ENCODE results near the gene CWF19L2. TPM values are rescaled to one million over a fixed set of nuclear protein-coding genes. Genes with fewer than 3 reads are reported as not detected.
A peak's percentile ranks its signal among the peaks of the same experiment; 100 is the strongest.

Gene CWF19L2
- 21.8 TPM for polyA plus RNA-seq (2013, experiment 1 of 2)
- 22.0 TPM for polyA plus RNA-seq (2013, experiment 2 of 2)

DNA sequence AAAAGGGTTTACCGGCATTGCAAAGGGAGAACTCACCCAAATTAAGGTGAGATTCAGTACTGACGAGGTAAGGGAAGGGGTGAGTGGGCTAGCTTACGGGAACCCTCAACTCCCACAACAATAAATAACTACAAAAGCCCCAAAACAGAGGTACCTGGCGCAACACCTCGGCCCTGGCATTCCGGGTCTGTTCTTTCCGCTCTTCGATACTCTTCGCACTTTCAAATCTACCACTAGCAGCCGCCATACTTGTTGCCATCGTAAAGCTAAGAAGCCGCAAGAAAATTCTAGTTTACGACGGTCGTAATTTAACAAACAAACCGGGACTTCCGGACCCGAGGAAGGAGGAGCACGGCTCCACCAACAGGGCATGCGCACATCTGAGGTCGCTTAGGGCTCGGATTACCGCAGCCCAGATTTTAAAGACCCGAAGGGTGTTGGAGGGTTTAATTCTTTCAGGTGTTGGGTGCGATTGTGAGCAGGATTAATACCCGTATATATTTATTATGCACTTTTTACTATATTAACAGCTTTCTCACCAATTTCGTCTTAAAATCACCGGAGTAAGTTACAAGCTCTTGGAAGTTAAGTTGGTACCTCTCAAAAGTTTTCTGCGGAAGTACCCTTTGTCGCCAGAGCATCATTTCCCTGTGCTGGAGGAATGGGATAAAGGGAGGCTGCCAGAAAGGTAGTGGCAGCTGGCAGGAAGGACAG lies at the start of gene CWF19L2:
Gene CWF19L2 (minus strand): TSS at position 268 of the 714 bp plus-strand sequence. CDS start 9 bp downstream, at position 259.
- Histone ChIP-seq H2BK120ac (ENCODE audit: low read depth, low read length) (no peak within 1 kb of the TSS), H3K9ac (ENCODE audit: low read depth, low read length, poor library complexity) (no peak within 1 kb of the TSS), H3K36me3 (replicated peaks in 1 of 2; ENCODE audit: control insufficient read depth in 2 of 2, insufficient read depth in 2 of 2, low read length in 2 of 2) (peaks cover 9 to 28% of the 10 kb centered on the region in 2 donors), H3K14ac (ENCODE audit: low read length) (no peak within 1 kb of the TSS), H4K8ac (ENCODE audit: low read depth, low read length) (no peak within 1 kb of the TSS), H3K4me1 (ENCODE audit: control insufficient read depth in 2 of 2, insufficient read depth in 1 of 2, low read depth in 1 of 2, low read length in 2 of 2) (peaks cover 0 to 5% of the 10 kb centered on the region in 2 donors), H4K91ac (ENCODE audit: low read depth, low read length, poor library complexity) (no peak within 1 kb of the TSS), H3K27me3 (ENCODE audit: control insufficient read depth in 3 of 3, insufficient read depth in 3 of 3, low read depth in 1 of 3, low read length in 3 of 3) (no peaks in the 10 kb centered on the region), H3K79me1 (ENCODE audit: low read depth, low read length) (no peaks in the 10 kb centered on the region), H3K4me2 (ENCODE audit: insufficient read depth, low read length, poor library complexity, severe bottlenecking) (peak within 1 kb of the TSS; percentile 60), H3K27ac (replicated peaks; ENCODE audit: low read length) (no peak within 1 kb of the TSS), H3K4ac (ENCODE audit: low read length) (no peak within 1 kb of the TSS), H2BK12ac (ENCODE audit: low read length) (no peak within 1 kb of the TSS), H2BK15ac (ENCODE audit: low read length) (no peak within 1 kb of the TSS), H2BK5ac (ENCODE audit: low read length) (no peak within 1 kb of the TSS), H3K23ac (ENCODE audit: low read depth, low read length, poor library complexity) (no peak within 1 kb of the TSS), H3K9me3 (replicated peaks in 1 of 2; ENCODE audit: control insufficient read depth in 2 of 2, insufficient read depth in 1 of 2, low read depth in 1 of 2, low read length in 2 of 2) (no peaks in the 10 kb centered on the region), H3K4me3 (ENCODE audit: low read length in 2 of 2) (peak within 1 kb of the TSS; percentile 70 to 83), H2AFZ (ENCODE audit: low read length) (peak within 1 kb of the TSS; percentile 87), H2AK5ac (ENCODE audit: low read depth, low read length) (no peak within 1 kb of the TSS), H3K18ac (ENCODE audit: low read length) (no peak within 1 kb of the TSS)
- peak; percentile 88 for DNase-seq (ENCODE audit: low spot score)
- WGBS, 2 donors (ENCODE audit: extremely low coverage in 2 of 2, insufficient read length in 2 of 2, insufficient replicate concordance in 1 of 2): no CpG with 5 or more reads among the region's 30 CpGs

DNA sequence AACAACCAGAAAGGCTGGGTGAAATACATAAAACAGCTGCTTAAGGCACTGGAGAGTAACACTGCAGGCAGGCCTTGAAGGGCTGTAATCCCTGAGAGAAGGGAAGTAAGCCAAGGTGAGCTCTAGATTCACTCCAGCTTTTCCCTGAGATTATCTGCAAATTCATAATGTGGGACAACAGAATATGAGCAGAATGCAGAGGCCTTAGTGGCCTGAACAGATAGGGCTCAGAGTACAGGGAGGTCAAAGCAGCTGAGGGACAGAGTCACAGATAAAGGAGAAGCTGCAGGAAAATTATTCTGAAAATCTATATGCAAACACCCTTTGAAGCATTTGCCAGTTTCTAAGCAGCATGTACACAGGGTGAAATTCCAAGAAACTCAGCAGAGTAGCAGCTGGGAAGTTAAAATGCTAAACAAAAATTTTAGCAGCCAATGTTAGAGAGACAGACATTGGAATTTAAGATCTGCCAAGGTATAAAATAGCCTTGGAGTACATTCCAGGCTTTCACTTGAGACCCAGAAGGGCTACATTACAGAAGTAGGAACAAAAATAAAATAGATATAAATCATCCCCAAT lies 48.1 kb upstream of the CWF19L2 start:
- H3K18ac ChIP-seq (ENCODE audit: low read length): no peak overlapping the region
- no peak overlapping the region for H2BK5ac ChIP-seq (ENCODE audit: low read length)
- H3K27ac ChIP-seq (replicated peaks; ENCODE audit: low read length): no peak overlapping the region
- no peak overlapping the region for H3K14ac ChIP-seq (ENCODE audit: low read length)
- H2AK5ac ChIP-seq (ENCODE audit: low read depth, low read length): no peak overlapping the region
- no peak overlapping the region for H3K4me2 ChIP-seq (ENCODE audit: insufficient read depth, low read length, poor library complexity, severe bottlenecking)
- no peak overlapping the region for H4K91ac ChIP-seq (ENCODE audit: low read depth, low read length, poor library complexity)
- H3K9ac ChIP-seq (ENCODE audit: low read depth, low read length, poor library complexity): no peak overlapping the region
- H2AFZ ChIP-seq (ENCODE audit: low read length): no peak overlapping the region
- H2BK120ac ChIP-seq (ENCODE audit: low read depth, low read length): no peak overlapping the region
- no peak overlapping the region for H2BK15ac ChIP-seq (ENCODE audit: low read length)
- no peaks in the 10 kb centered on the region for H3K79me1 ChIP-seq (ENCODE audit: low read depth, low read length)
- peaks cover 0 to 5% of the 10 kb centered on the region in 2 donors for H3K4me1 ChIP-seq (ENCODE audit: control insufficient read depth in 2 of 2, insufficient read depth in 1 of 2, low read depth in 1 of 2, low read length in 2 of 2)
- no peak overlapping the region for H3K23ac ChIP-seq (ENCODE audit: low read depth, low read length, poor library complexity)
- H4K8ac ChIP-seq (ENCODE audit: low read depth, low read length): no peak overlapping the region
- H2BK12ac ChIP-seq (ENCODE audit: low read length): no peak overlapping the region
- H3K4ac ChIP-seq (ENCODE audit: low read length): no peak overlapping the region
- DNase-seq (ENCODE audit: low spot score): no peak
- no peaks in the 10 kb centered on the region for H3K27me3 ChIP-seq (ENCODE audit: control insufficient read depth in 3 of 3, insufficient read depth in 3 of 3, low read depth in 1 of 3, low read length in 3 of 3)
- H3K4me3 ChIP-seq (ENCODE audit: low read length in 2 of 2): no peak overlapping the region
- H3K36me3 ChIP-seq (replicated peaks in 1 of 2; ENCODE audit: control insufficient read depth in 2 of 2, insufficient read depth in 2 of 2, low read length in 2 of 2): peaks cover 10 to 35% of the 10 kb centered on the region in 2 donors
- peaks cover 5 to 15% of the 10 kb centered on the region in 2 donors for H3K9me3 ChIP-seq (replicated peaks in 1 of 2; ENCODE audit: control insufficient read depth in 2 of 2, insufficient read depth in 1 of 2, low read depth in 1 of 2, low read length in 2 of 2)

DNA sequence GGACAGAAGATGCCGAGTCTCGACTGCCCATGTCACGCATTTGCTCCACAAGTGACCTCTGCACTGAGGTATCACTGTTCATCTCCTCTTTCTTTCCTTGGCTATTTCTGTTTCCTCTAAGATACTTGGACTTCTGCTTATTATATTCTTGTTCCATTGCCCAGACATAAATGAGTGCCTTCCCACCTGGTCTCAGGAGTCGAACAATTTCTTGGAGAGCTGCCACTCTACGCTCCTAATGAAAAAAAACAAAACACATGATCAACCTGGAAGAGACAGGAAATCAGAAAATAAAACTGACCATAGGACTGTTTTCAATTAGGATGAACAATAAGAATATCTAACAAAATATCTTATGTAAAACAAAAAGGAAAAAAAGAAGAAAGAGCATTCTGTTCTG lies 47.4 kb upstream of the CWF19L2 start:
- Histone ChIP-seq H3K27ac (replicated peaks; ENCODE audit: low read length) (no peak overlapping the region), H3K4ac (ENCODE audit: low read length) (no peak overlapping the region), H3K4me3 (ENCODE audit: low read length in 2 of 2) (no peak overlapping the region), H3K18ac (ENCODE audit: low read length) (no peak overlapping the region), H3K9me3 (replicated peaks in 1 of 2; ENCODE audit: control insufficient read depth in 2 of 2, insufficient read depth in 1 of 2, low read depth in 1 of 2, low read length in 2 of 2) (peaks cover 5 to 15% of the 10 kb centered on the region in 2 donors), H3K27me3 (ENCODE audit: control insufficient read depth in 3 of 3, insufficient read depth in 3 of 3, low read depth in 1 of 3, low read length in 3 of 3) (no peaks in the 10 kb centered on the region), H2BK5ac (ENCODE audit: low read length) (no peak overlapping the region), H4K91ac (ENCODE audit: low read depth, low read length, poor library complexity) (no peak overlapping the region), H2BK15ac (ENCODE audit: low read length) (no peak overlapping the region), H3K4me1 (ENCODE audit: control insufficient read depth in 2 of 2, insufficient read depth in 1 of 2, low read depth in 1 of 2, low read length in 2 of 2) (peaks cover 0 to 5% of the 10 kb centered on the region in 2 donors), H3K79me1 (ENCODE audit: low read depth, low read length) (no peaks in the 10 kb centered on the region), H3K9ac (ENCODE audit: low read depth, low read length, poor library complexity) (no peak overlapping the region), H3K14ac (ENCODE audit: low read length) (no peak overlapping the region), H4K8ac (ENCODE audit: low read depth, low read length) (no peak overlapping the region), H3K36me3 (replicated peaks in 1 of 2; ENCODE audit: control insufficient read depth in 2 of 2, insufficient read depth in 2 of 2, low read length in 2 of 2) (peaks cover 10 to 35% of the 10 kb centered on the region in 2 donors), H2AK5ac (ENCODE audit: low read depth, low read length) (no peak overlapping the region), H2BK12ac (ENCODE audit: low read length) (no peak overlapping the region), H2BK120ac (ENCODE audit: low read depth, low read length) (no peak overlapping the region), H2AFZ (ENCODE audit: low read length) (no peak overlapping the region), H3K23ac (ENCODE audit: low read depth, low read length, poor library complexity) (no peak overlapping the region), H3K4me2 (ENCODE audit: insufficient read depth, low read length, poor library complexity, severe bottlenecking) (no peak overlapping the region)
- WGBS, 2 donors (ENCODE audit: extremely low coverage in 2 of 2, insufficient read length in 2 of 2, insufficient replicate concordance in 1 of 2): no CpG with 5 or more reads among the region's 5 CpGs
- DNase-seq (ENCODE audit: low spot score): no peak

DNA sequence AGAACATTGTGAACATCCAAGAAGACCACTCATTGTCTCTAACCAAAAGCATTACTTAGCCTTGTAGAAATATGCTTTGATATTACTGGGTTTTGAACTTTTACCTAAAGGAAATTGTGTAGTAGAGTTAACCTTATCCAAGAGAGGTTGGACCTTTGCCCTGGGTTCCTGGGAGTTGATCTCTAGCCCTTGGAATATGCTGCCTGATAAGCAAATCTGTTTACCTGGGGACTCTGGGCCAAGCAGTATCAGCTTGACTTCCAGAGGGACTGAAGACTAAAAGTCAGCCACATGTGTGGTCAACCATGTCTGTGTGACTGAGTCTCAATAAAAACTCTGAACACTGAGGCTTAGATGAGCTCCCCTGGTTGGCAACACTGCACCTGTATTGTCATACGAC lies 44.1 kb upstream of the CWF19L2 start:
- Histone ChIP-seq H3K18ac (ENCODE audit: low read length) (no peak overlapping the region), H4K91ac (ENCODE audit: low read depth, low read length, poor library complexity) (no peak overlapping the region), H2BK5ac (ENCODE audit: low read length) (no peak overlapping the region), H3K36me3 (replicated peaks in 1 of 2; ENCODE audit: control insufficient read depth in 2 of 2, insufficient read depth in 2 of 2, low read length in 2 of 2) (peaks cover 10 to 35% of the 10 kb centered on the region in 2 donors), H4K8ac (ENCODE audit: low read depth, low read length) (no peak overlapping the region), H3K4me2 (ENCODE audit: insufficient read depth, low read length, poor library complexity, severe bottlenecking) (no peak overlapping the region), H3K14ac (ENCODE audit: low read length) (no peak overlapping the region), H2AK5ac (ENCODE audit: low read depth, low read length) (no peak overlapping the region), H3K23ac (ENCODE audit: low read depth, low read length, poor library complexity) (no peak overlapping the region), H2BK15ac (ENCODE audit: low read length) (no peak overlapping the region), H2BK12ac (ENCODE audit: low read length) (no peak overlapping the region), H2AFZ (ENCODE audit: low read length) (no peak overlapping the region), H3K4me1 (ENCODE audit: control insufficient read depth in 2 of 2, insufficient read depth in 1 of 2, low read depth in 1 of 2, low read length in 2 of 2) (no peaks in the 10 kb centered on the region), H3K9ac (ENCODE audit: low read depth, low read length, poor library complexity) (no peak overlapping the region), H3K79me1 (ENCODE audit: low read depth, low read length) (no peaks in the 10 kb centered on the region), H3K4ac (ENCODE audit: low read length) (no peak overlapping the region), H3K4me3 (ENCODE audit: low read length in 2 of 2) (no peak overlapping the region), H3K27ac (replicated peaks; ENCODE audit: low read length) (no peak overlapping the region), H3K9me3 (replicated peaks in 1 of 2; ENCODE audit: control insufficient read depth in 2 of 2, insufficient read depth in 1 of 2, low read depth in 1 of 2, low read length in 2 of 2) (peaks cover 5 to 15% of the 10 kb centered on the region in 2 donors), H3K27me3 (ENCODE audit: control insufficient read depth in 3 of 3, insufficient read depth in 3 of 3, low read depth in 1 of 3, low read length in 3 of 3) (no peaks in the 10 kb centered on the region), H2BK120ac (ENCODE audit: low read depth, low read length) (no peak overlapping the region)
- DNase-seq (ENCODE audit: low spot score): no peak
- WGBS, 2 donors (ENCODE audit: extremely low coverage in 2 of 2, insufficient read length in 2 of 2, insufficient replicate concordance in 1 of 2): no CpG with 5 or more reads among the region's 1 CpG

Measured in neuronal stem cell (in vitro differentiated cells).